HepG2 (cell line): ENCODE data around the gene CLDN9. TPM values are rescaled to one million over a fixed set of nuclear protein-coding genes. Genes with fewer than 3 reads are reported as not detected.
A peak's percentile ranks its signal among the peaks of the same experiment; 100 is the strongest.

ENCODE experiments used
- ATAC-seq: fragments of 200-7000 bp; cut with Tn5 transposase; 3 replicates; pipeline ENCODE4 v1.9.1; 2020; ENCODE audit warnings: mild to moderate bottlenecking, moderate library complexity
- BruUV-seq: library from RNA; stranded (reverse); fragments of 400-500 nt; replicated peaks from 2 replicates; lab custom pipeline; 2021; lab: Mats Ljungman, UMichigan
- CTCF ChIA-PET: fragments of 300-600 bp; formaldehyde crosslinking; extraction: SDS; loops from one replicate; lab custom pipeline; 2021; ENCODE audit warnings: low total read pairs, inconsistent platforms, low intra/inter-chr PET ratio; lab: Yijun Ruan, JAX
- POLR2A ChIA-PET: fragments of 350-600 bp; sonication (Branson Sonifier 250); formaldehyde crosslinking; loops from one replicate; lab custom pipeline; 2020; ENCODE audit warnings: antibody characterized with exemption, inconsistent platforms; lab: Yijun Ruan, JAX
- DNase-seq: peaks from one replicate; pipeline ENCODE4 v3.0.0-alpha.2; 2015; ENCODE audit warnings: low spot score
- FAIRE-seq: peaks from 3 replicates; lab custom pipeline; 2011; peaks lifted over from hg19 to GRCh38; lab: Jason Lieb, UNC
- H2AFZ ChIP-seq: one replicate; pipeline ENCODE4 v1.6.1; 2011; ENCODE audit warnings: low read length, inconsistent platforms
- H3K27ac ChIP-seq: fragments of 300-600 bp; 3 replicates; pipeline ENCODE4 v1.8.0; 2011; ENCODE audit warnings: mixed run types, mild to moderate bottlenecking, mixed read lengths, low read length, inconsistent platforms; ENCODE audit not compliant: insufficient read depth; ENCODE audit errors: extremely low read length
- H3K27me3 ChIP-seq, 2 experiments: fragments of 200-600 bp in 1 of 2; 2 replicates in 1 of 2; 3 replicates in 1 of 2; pipeline versions ENCODE4 v1.6.0 to v1.8.0; 2011; ENCODE audit warnings: low read length in 2 of 2, mild to moderate bottlenecking in 2 of 2, moderate library complexity in 2 of 2, inconsistent platforms in 1 of 2; ENCODE audit not compliant: insufficient read depth in 2 of 2, control insufficient read depth in 1 of 2
- H3K36me3 ChIP-seq, 2 experiments: fragments of 200-600 bp in 1 of 2; replicated peaks in 1 of 2; 2 replicates in 1 of 2; 3 replicates in 1 of 2; pipeline versions ENCODE4 v1.5.1 to v1.8.0; 2011; ENCODE audit warnings: low read length in 2 of 2, inconsistent platforms in 1 of 2; ENCODE audit not compliant: insufficient read depth in 2 of 2, control insufficient read depth in 1 of 2
- H3K4me1 ChIP-seq: 2 replicates; pipeline ENCODE4 v1.5.1; 2012; ENCODE audit warnings: low read length, inconsistent platforms; ENCODE audit not compliant: insufficient read depth
- H3K4me2 ChIP-seq: 2 replicates; pipeline ENCODE4 v1.6.0; 2011; ENCODE audit warnings: low read depth, low read length, inconsistent platforms
- H3K4me3 ChIP-seq, 3 experiments: fragments of 200-600 bp in 1 of 3; sonication (generic), shearing (Covaris generic) in 1 of 3; replicated peaks in 1 of 3; 2 replicates each; pipeline ENCODE4 v1.5.1; 2011 to 2016; ENCODE audit warnings: low read length in 3 of 3, inconsistent platforms in 2 of 3, low read depth in 2 of 3, mild to moderate bottlenecking in 2 of 3, control low read depth in 1 of 3, mixed read lengths in 1 of 3; ENCODE audit not compliant: insufficient read depth in 1 of 3
- H3K79me2 ChIP-seq: one replicate; pipeline ENCODE4 v1.6.1; 2011; ENCODE audit warnings: low read length, inconsistent platforms; ENCODE audit not compliant: insufficient read depth
- H3K9ac ChIP-seq: 2 replicates; pipeline ENCODE4 v1.6.0; 2011; ENCODE audit warnings: mild to moderate bottlenecking, low read depth, low read length, inconsistent platforms; ENCODE audit not compliant: insufficient read depth
- H3K9me3 ChIP-seq: 2 replicates; pipeline ENCODE4 v1.5.1; 2012; ENCODE audit warnings: mild to moderate bottlenecking, low read length
- H4K20me1 ChIP-seq: 2 replicates; pipeline ENCODE4 v1.6.0; 2011; ENCODE audit warnings: inconsistent platforms, mild to moderate bottlenecking, low read length, moderate library complexity; ENCODE audit not compliant: insufficient read depth
- GZF1 ChIP-seq: sonication (generic); formaldehyde crosslinking; IDR thresholded peaks from 2 replicates; pipeline ENCODE4 v1.5.1; 2020; ENCODE audit warnings: mild to moderate bottlenecking, missing genetic modification reagents
- IRF2 ChIP-seq: IDR thresholded peaks from 2 replicates; pipeline ENCODE4 v1.6.1; 2018; ENCODE audit warnings: missing genetic modification reagents, missing compliant biosample characterization
- KDM5A ChIP-seq: fragments of 200-600 bp; sonication (generic); IDR thresholded peaks from 2 replicates; pipeline ENCODE4 v1.7.0; 2018; ENCODE audit warnings: antibody characterized with exemption, mild to moderate bottlenecking, low read length, borderline replicate concordance
- KLF16 ChIP-seq, 2 experiments: sonication (generic) in 1 of 2; formaldehyde crosslinking in 1 of 2; IDR thresholded peaks; 2 replicates each; pipeline versions ENCODE4 v1.6.1 to v1.8.0; 2016 to 2023; ENCODE audit warnings: missing genetic modification reagents in 2 of 2, missing compliant biosample characterization in 1 of 2
- SRSF9 ChIP-seq: fragments of 200-400 bp; formaldehyde crosslinking; IDR thresholded peaks from 2 replicates; pipeline ENCODE4 v1.6.1; 2018; ENCODE audit warnings: borderline replicate concordance, mild to moderate bottlenecking, low read depth, low read length; ENCODE audit not compliant: insufficient read depth, poor library complexity, severe bottlenecking
- TEAD2 ChIP-seq: sonication (generic); formaldehyde crosslinking; IDR thresholded peaks from 2 replicates; pipeline ENCODE4 v1.9.0; 2021; ENCODE audit warnings: missing genetic modification reagents
- TFAP4 ChIP-seq: sonication (generic); IDR thresholded peaks from 2 replicates; pipeline ENCODE4 v1.6.1; 2016; ENCODE audit warnings: low read depth, borderline replicate concordance
- ZNF652 ChIP-seq: IDR thresholded peaks from 2 replicates; pipeline ENCODE4 v1.6.1; 2016; ENCODE audit warnings: low read depth, borderline replicate concordance
- ZSCAN25 ChIP-seq: sonication (generic); formaldehyde crosslinking; IDR thresholded peaks from 2 replicates; pipeline ENCODE4 v1.8.0; 2022; ENCODE audit warnings: mild to moderate bottlenecking, missing genetic modification reagents
- WGBS: methylation state at CpG from one replicate; pipeline ENCODE4 v1.1.6; 2017; ENCODE audit warnings: low lambda C conversion rate; 5-methylcytosine and 5-hydroxymethylcytosine counted together
- in situ Hi-C: cut with HindIII; loops from 2 replicates; pipeline ENCODE4 v1.10.0; 2017; ENCODE audit warnings: low pct_unique_long_range_greater_than_20kb; ENCODE audit not compliant: extremely low pct_ligation_motif_present
- intact Hi-C: fragments of 100-400 bp; cut with micrococcal nuclease; formaldehyde crosslinking; loops from one replicate; pipeline ENCODE4 v1.10.0; 2022; ENCODE audit not compliant: unreplicated experiment
- polyA plus RNA-seq, 8 experiments: library from polyadenylated mRNA; depleted of rRNA in 3 of 8; stranded (reverse) in 7 of 8; unstranded in 1 of 8; fragments of >200 nt; fragmentation: Illumina TruSeq in 4 of 8; extraction: Trizol in 4 of 8; gene quantifications; 2 replicates each; pipeline versions ENCODE4 v1.2.1 to v1.2.3, GENCODE V29; 2011 to 2016; ENCODE audit warnings: low read depth in 4 of 8, missing spikeins in 1 of 8, mixed read lengths in 1 of 8; ENCODE audit not compliant: insufficient read depth in 1 of 8
- total RNA-seq, 5 experiments: library from RNA; depleted of rRNA; stranded (reverse); fragments of >200 nt; fragmentation: Illumina TruSeq; extraction: Trizol; gene quantifications; 2 replicates each; pipeline ENCODE4 v1.2.3, GENCODE V29; 2016; ENCODE audit warnings: low read depth in 1 of 5
- TF ChIP-seq, protein P1 (sequence below): sonication (generic); formaldehyde crosslinking; IDR thresholded peaks from 2 replicates; pipeline ENCODE4 v1.4.0; 2020; ENCODE audit warnings: missing genetic modification reagents, mild to moderate bottlenecking, borderline replicate concordance
- TF ChIP-seq, protein P2 (sequence below): sonication (generic); formaldehyde crosslinking; IDR thresholded peaks from 2 replicates; pipeline ENCODE4 v1.4.0; 2020; ENCODE audit warnings: mild to moderate bottlenecking, missing genetic modification reagents

CLDN9 gene
- total and polyA plus RNA-seq, 2 of the 13 experiments (the other 11 are each of a cell fraction or from before 2014, with no cell fraction given), result 0.15 to 0.26 TPM

DNA sequence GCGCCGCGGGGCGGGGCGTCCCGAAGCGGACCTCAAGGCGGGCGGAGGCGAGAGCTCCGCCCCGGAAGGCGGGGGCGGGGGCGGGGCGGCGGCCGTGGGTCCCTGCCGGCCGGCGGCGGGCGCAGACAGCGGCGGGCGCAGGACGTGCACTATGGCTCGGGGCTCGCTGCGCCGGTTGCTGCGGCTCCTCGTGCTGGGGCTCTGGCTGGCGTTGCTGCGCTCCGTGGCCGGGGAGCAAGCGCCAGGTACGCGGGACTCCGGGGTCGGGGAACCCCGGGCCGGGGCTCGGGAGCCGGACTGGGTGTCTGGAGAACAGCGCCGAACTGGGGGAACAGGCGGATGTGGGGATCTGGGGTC, 7.5 kb downstream of the CLDN9 start, which contains the start of gene TNFRSF12A (continued):
- TF ChIP-seq, protein P1, sequence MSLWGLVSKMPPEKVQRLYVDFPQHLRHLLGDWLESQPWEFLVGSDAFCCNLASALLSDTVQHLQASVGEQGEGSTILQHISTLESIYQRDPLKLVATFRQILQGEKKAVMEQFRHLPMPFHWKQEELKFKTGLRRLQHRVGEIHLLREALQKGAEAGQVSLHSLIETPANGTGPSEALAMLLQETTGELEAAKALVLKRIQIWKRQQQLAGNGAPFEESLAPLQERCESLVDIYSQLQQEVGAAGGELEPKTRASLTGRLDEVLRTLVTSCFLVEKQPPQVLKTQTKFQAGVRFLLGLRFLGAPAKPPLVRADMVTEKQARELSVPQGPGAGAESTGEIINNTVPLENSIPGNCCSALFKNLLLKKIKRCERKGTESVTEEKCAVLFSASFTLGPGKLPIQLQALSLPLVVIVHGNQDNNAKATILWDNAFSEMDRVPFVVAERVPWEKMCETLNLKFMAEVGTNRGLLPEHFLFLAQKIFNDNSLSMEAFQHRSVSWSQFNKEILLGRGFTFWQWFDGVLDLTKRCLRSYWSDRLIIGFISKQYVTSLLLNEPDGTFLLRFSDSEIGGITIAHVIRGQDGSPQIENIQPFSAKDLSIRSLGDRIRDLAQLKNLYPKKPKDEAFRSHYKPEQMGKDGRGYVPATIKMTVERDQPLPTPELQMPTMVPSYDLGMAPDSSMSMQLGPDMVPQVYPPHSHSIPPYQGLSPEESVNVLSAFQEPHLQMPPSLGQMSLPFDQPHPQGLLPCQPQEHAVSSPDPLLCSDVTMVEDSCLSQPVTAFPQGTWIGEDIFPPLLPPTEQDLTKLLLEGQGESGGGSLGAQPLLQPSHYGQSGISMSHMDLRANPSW (CRISPR knock-in tag), result no peak
- TF ChIP-seq KLF16 (CRISPR knock-in tag; IDR thresholded peaks at IDR 0.05) (0 out of 4 replicates have a peak, but pooled peaks of 1 of the 2 experiments have one; percentile 1), ZNF652 (no peak)
- TF ChIP-seq, all 625 proteins: peak for 80

DNA sequence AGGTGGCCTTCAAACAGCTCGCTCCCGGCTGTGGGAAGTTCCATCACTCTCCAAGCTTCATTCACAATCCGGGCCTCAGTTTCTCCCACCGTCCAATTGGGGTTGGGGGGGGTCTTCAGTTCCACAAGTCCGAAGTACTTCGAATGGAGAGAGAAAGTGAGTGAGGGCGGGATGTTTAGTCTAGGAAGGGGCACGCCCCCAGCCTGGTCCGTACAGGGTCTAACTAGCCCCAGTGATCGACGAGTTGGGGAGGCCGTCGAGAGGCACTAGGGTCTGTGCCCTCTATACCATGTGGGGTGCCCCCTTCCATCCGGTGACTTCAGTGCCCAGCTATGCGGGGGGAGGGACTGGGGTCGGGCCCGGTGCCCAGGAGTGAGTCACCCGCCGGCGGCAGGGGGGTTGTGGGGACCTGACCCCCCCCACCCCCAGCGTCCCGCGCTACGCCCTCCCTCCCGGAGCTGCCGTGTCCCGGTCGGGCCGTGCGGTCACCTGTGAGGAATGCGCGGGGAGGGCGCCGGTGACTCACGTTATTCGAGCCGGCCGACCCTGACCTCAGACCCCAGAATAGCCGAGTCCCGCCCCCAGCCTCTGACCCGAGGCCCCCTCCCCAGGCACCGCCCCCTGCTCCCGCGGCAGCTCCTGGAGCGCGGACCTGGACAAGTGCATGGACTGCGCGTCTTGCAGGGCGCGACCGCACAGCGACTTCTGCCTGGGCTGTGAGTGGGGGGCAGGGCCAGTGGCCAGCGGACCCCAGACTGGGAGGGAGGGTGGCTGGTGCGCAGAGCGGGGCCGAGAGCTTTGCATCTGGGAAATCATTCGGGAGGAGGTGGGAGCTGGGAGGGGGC, 8.1 kb downstream of the CLDN9 start:
- H3K79me2 ChIP-seq, result peaks cover 5% of the 10 kb centered on the region
- H3K4me2 ChIP-seq, result peak overlapping the region; percentile 85
- CTCF ChIA-PET, result interaction anchor here (0.8 to 0.9 kb wide), 2 partner anchors 15 to 17 kb away, joined by 3 to 4 read pairs; no protein-coding TSS in a partner anchor
- no TSS peak for BruUV-seq
- H3K4me1 ChIP-seq, result peaks cover 68% of the 10 kb centered on the region
- no peaks in the 10 kb centered on the region; a peak in 2 of 5 replicates for H3K27me3 ChIP-seq
- H3K4me3 ChIP-seq, result peak overlapping the region; percentile 65 to 93 (median 76)
- H3K27ac ChIP-seq, result peak overlapping the region; percentile 93
- H4K20me1 ChIP-seq, result peaks cover 31% of the 10 kb centered on the region; the same call in 1 of the 2 replicates
- H3K9ac ChIP-seq, result peak overlapping the region; percentile 99
- POLR2A ChIA-PET, result interaction anchor here (0.7 to 18.8 kb wide), 25 partner anchors 7 to 865 kb away, joined by 3 to 750 read pairs (median 5); partner anchors contain the start of genes CLDN9, FLYWCH2, IL32 and KREMEN2
- WGBS, result 2% methylated on average over 13 of the region's 57 CpGs
- in situ Hi-C loops (no loop called here), intact Hi-C loops (no loop called here)
- FAIRE-seq (peak; percentile 42), DNase-seq (peak; percentile 87), ATAC-seq (peak; percentile 53)
- H3K9me3 ChIP-seq, result no peaks in the 10 kb centered on the region
- no peak overlapping the region for H2AFZ ChIP-seq
- peaks cover 4 to 6% of the 10 kb centered on the region in 2 experiments; a peak in 4 of 5 replicates for H3K36me3 ChIP-seq
- TF ChIP-seq, protein P2, sequence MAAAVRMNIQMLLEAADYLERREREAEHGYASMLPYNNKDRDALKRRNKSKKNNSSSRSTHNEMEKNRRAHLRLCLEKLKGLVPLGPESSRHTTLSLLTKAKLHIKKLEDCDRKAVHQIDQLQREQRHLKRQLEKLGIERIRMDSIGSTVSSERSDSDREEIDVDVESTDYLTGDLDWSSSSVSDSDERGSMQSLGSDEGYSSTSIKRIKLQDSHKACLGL (CRISPR knock-in tag), result no peak
- TF ChIP-seq KDM5A (no peak), ZSCAN25 (CRISPR knock-in tag) (peak; percentile 65), TFAP4 (peak; percentile 83; the same call in 1 of the 2 replicates), GZF1 (no peak), IRF2 (CRISPR knock-in tag) (peak; percentile 70), TEAD2 (no peak), SRSF9 (no peak)
